Heart right ventricle (tissue), 16 donors: ENCODE measurements around the gene DMGDH. TPM values are rescaled to one million over a fixed set of nuclear protein-coding genes. Genes with fewer than 3 reads are reported as not detected.

Source experiments
- ATAC-seq, 8 donors: fragments of 200-7000 bp; cut with Tn5 transposase; one replicate each; pipeline ENCODE4 v1.9.1; 2020; ENCODE audit warnings: mild to moderate bottlenecking in 8 of 8, moderate library complexity in 8 of 8, moderate number of reproducible peaks in 1 of 8
- DNase-seq, 2 donors: peaks; one replicate each; pipeline ENCODE4 v3.0.0-alpha.2; 2020
- H3K27ac ChIP-seq, 10 donors: fragments of 200-600 bp; sonication (generic) in 2 of 10; one replicate each; pipeline versions ENCODE4 v1.5.0 to v1.8.0; 2020 to 2022; ENCODE audit warnings: mild to moderate bottlenecking in 3 of 10
- H3K27me3 ChIP-seq, 7 donors: fragments of 200-600 bp; one replicate each; pipeline ENCODE4 v1.8.0; 2021 to 2022; ENCODE audit warnings: mild to moderate bottlenecking in 2 of 7
- H3K36me3 ChIP-seq, 9 donors: fragments of 200-600 bp; sonication (generic) in 1 of 9; one replicate each; pipeline versions ENCODE4 v1.5.0 to v1.8.0; 2020 to 2022; ENCODE audit warnings: mild to moderate bottlenecking in 2 of 9
- H3K4me1 ChIP-seq, 9 donors: fragments of 200-600 bp; sonication (generic) in 1 of 9; one replicate each; pipeline versions ENCODE4 v1.5.0 to v1.8.0; 2020 to 2022; ENCODE audit warnings: mild to moderate bottlenecking in 4 of 9
- H3K4me3 ChIP-seq, 10 donors: fragments of 200-600 bp; sonication (generic) in 2 of 10; one replicate each; pipeline versions ENCODE4 v1.5.0 to v1.8.0; 2020 to 2022; ENCODE audit warnings: mild to moderate bottlenecking in 7 of 10, moderate library complexity in 2 of 10
- H3K9me3 ChIP-seq, 11 donors: fragments of 200-600 bp in 10 of 11; sonication (generic) in 2 of 11; one replicate each; pipeline versions ENCODE4 v1.5.0 to v1.8.0; 2013 to 2022; ENCODE audit warnings: mild to moderate bottlenecking in 2 of 11, control low read depth in 1 of 11, moderate library complexity in 1 of 11
- WGBS, 2 donors: extraction: QIAGEN DNeasy Blood & Tissue Kit; methylation state at CpG; one replicate each; pipeline ENCODE4 v1.1.7; 2013; ENCODE audit warnings: inconsistent platforms in 1 of 2; 5-methylcytosine and 5-hydroxymethylcytosine counted together
- intact Hi-C, 10 donors: fragments of 100-400 bp; cut with DNase I; formaldehyde crosslinking; loops; one replicate each; pipeline versions ENCODE4 v1.11.1 to v1.14.2; 2022
- polyA plus RNA-seq, 2 donors: library from polyadenylated mRNA; stranded (reverse); fragments of 200-250 nt; gene quantifications; one replicate each; pipeline ENCODE4 v1.2.3, GENCODE V29; 2013
- total RNA-seq, 10 donors: library from RNA; stranded (reverse); fragmentation: NEBNext Ultra II Directional in 3 of 10; extraction: Animal tissue kit (Norgen Biotek cat#: 25700) in 3 of 10; gene quantifications; one replicate each; pipeline versions ENCODE4 v1.2.1 to v1.2.4, GENCODE V29; 2021 to 2023
- TF ChIP-seq, protein P1 (sequence below), 9 donors: fragments of 200-600 bp; sonication (generic) in 2 of 9; IDR thresholded peaks; one replicate each; pipeline versions ENCODE4 v1.5.0 to v1.8.0; 2021 to 2022; ENCODE audit warnings: antibody characterized with exemption in 9 of 9, mild to moderate bottlenecking in 5 of 9, moderate library complexity in 1 of 9
- donor health status: Arrhythmogenic right ventricular cardiomyopathy.
- donor health status: ischemic (EF 13 %, LVEDD 7.1; RV severe dilation, severe dysfunction).
- donor health status: healthy with polysubstance abuse.
- donor health status: DM: no; HTN: yes; CAD: no.
- donor health status: DM: no; HTN: no; CAD: no.
- donor health status: ischemic (EF 25% LVEDD 6.9; RV normal size, moderate dysfunction).
- donor health status: ischemic (EF 25% LVEDD 5.7; RV mildly dilated, moderate dysfunction).
- donor health status: healthy.
- donor health status: DM: yes; HTN: yes; CAD: no.
- donor health status: Ischemic cardiomyopathy.
- donor health status: ischemic (EF 35%, LVEDD 5.7; RV mildly dilated, moderate dysfunction).
- donor health status: nonischemic (EF 11% LVEDD 7.7; RV severe dilation, severe dysfunction).
- donor health status: DM: yes; HTN: yes; CAD: no.
- donor health status: PGD.
- donor health status: ischemic (EF 29% LVEDD 5.4; RV normal size, mild dysfunction).
- donor health status: nonischemic (EF 23%, LVEDD 6.1; RV moderate dilation, normal function).

The DMGDH gene
- total and polyA plus RNA-seq, 12 donors = 0.17 to 3.4 (median 1.9) TPM

DNA sequence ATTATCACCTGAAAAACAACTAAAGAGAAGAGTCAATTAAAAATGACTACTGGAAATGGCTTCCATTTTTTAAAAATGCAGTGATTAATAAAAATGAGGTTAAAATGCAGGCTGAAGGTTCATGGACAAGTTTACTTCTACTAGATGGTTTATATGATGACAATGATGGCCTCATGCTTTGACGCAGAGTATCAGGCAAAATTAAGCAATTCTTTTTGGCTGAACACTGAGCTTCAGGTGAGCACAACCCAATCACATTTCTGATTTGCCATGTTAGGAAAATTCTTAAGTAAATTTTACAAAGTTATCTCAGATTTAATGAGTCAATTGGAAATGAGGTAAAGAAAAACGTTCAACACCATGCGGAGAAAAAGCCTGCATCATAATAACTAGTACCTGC lies 22.3 kb downstream of the DMGDH start:
- Histone ChIP-seq H3K27ac (no peak overlapping the region), H3K36me3 (no peaks in the 10 kb centered on the region), H3K27me3 (no peaks in the 10 kb centered on the region), H3K9me3 (peaks cover 0 to 14% (median 3%) of the 10 kb centered on the region in 11 donors), H3K4me3 (no peak overlapping the region), H3K4me1 (no peaks in the 10 kb centered on the region)
- intact Hi-C loops = no loop called here
- whole genome bisulfite sequencing, 2 donors = 92% methylated on average over 3 of the region's 3 CpGs
- TF ChIP-seq, protein P1, sequence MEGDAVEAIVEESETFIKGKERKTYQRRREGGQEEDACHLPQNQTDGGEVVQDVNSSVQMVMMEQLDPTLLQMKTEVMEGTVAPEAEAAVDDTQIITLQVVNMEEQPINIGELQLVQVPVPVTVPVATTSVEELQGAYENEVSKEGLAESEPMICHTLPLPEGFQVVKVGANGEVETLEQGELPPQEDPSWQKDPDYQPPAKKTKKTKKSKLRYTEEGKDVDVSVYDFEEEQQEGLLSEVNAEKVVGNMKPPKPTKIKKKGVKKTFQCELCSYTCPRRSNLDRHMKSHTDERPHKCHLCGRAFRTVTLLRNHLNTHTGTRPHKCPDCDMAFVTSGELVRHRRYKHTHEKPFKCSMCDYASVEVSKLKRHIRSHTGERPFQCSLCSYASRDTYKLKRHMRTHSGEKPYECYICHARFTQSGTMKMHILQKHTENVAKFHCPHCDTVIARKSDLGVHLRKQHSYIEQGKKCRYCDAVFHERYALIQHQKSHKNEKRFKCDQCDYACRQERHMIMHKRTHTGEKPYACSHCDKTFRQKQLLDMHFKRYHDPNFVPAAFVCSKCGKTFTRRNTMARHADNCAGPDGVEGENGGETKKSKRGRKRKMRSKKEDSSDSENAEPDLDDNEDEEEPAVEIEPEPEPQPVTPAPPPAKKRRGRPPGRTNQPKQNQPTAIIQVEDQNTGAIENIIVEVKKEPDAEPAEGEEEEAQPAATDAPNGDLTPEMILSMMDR (IDR thresholded peaks at IDR 0.05) = no peak
- ATAC-seq (no peak), DNase-seq (no peak)

DNA sequence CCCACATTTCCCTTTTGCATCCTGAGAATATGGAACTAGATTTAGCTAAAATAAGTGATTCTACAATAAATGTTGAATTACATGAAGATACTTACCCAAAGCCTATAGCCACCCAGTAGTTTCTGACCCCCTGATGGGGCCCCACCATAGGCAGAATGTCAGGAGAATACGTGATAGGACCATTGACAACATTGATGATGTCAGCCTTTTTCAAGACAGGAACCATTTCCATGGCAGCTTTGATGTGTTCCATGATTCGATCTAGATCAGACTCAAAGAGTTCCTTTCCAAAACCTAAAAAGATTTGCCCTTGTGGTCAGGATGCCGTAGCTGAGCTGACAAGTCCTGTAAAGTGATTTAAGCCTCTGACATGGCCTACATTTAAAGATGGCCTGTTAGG lies 27.3 kb downstream of the DMGDH start:
- Histone ChIP-seq H3K27ac (no peak overlapping the region), H3K4me3 (no peak overlapping the region), H3K27me3 (no peaks in the 10 kb centered on the region), H3K36me3 (no peaks in the 10 kb centered on the region), H3K4me1 (no peaks in the 10 kb centered on the region), H3K9me3 (peaks cover 0 to 6% (median 0%) of the 10 kb centered on the region in 11 donors)
- ATAC-seq = no peak
- TF ChIP-seq, protein P1 (IDR thresholded peaks at IDR 0.05) = no peak
- intact Hi-C loops = no loop called here
- 77 to 78% methylated on average over 3 of the region's 3 CpGs for WGBS, 2 donors
- no peak for DNase-seq

DNA sequence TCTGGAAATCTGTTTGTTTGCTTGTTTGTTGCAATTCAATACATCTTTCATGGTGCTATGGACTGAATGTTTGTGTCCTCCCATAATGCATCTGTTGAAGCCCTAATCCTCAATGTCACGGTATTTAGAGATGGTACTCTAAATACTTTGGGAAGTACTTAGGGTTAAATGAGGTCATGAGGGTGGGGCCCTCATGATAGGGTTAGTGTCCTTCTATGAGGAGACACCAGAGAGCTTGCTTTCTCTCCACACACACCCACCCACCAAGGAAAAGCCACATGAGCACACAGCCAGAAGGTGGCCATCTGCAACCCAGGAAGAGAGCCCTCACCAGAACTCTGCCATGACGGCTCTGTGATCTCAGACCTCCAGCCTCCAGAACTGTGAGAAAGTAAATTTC lies 32.7 kb downstream of the DMGDH start:
- ATAC-seq = no peak
- Histone ChIP-seq H3K27ac (no peak overlapping the region), H3K9me3 (peaks cover 0 to 10% (median 4%) of the 10 kb centered on the region in 11 donors), H3K4me1 (no peaks in the 10 kb centered on the region), H3K4me3 (no peak overlapping the region), H3K36me3 (no peaks in the 10 kb centered on the region), H3K27me3 (no peaks in the 10 kb centered on the region)
- TF ChIP-seq, protein P1 (IDR thresholded peaks at IDR 0.05) = no peak
- WGBS, 2 donors = 97% methylated on average over 2 of the region's 2 CpGs
- intact Hi-C loops = loop anchor here in 1 of 10 donors (5.0 kb wide), 1 partner anchor 81 kb away; no protein-coding TSS in a partner anchor
- no peak for DNase-seq

DNA sequence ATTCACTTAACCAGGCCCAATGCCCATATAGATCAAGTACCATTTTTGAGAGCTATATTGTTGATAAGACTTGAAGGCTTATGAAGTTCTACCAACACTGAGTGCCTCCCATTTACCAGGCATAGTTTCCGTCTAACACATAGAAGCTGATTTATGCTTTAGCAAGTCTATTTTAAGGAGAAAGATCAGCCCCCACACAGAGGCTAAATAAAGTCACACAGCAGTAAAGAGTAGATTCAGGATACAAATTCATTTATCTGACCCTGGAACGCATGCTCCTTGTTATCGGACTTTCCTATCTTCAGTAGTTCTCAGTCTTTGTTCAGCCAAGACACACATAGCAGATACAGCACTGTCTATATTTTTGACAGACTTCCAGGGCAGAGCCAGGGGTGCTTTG lies 34.2 kb downstream of the DMGDH start:
- H3K4me1 ChIP-seq = no peaks in the 10 kb centered on the region
- intact Hi-C loops = loop anchor here in 1 of 10 donors (5.0 kb wide), 1 partner anchor 82 kb away; no protein-coding TSS in a partner anchor
- no peaks in the 10 kb centered on the region for H3K27me3 ChIP-seq
- TF ChIP-seq, protein P1 (IDR thresholded peaks at IDR 0.05) = no peak
- no peak overlapping the region for H3K4me3 ChIP-seq
- H3K27ac ChIP-seq = no peak overlapping the region
- H3K9me3 ChIP-seq = peaks cover 0 to 10% (median 4%) of the 10 kb centered on the region in 11 donors
- 79 to 87% methylated on average over 3 of the region's 3 CpGs for WGBS, 2 donors
- no peaks in the 10 kb centered on the region for H3K36me3 ChIP-seq
- DNase-seq = no peak
- ATAC-seq = no peak
